Prostate gland (tissue), 2 donors: ENCODE data around the gene ZNF385D. TPM values are rescaled to one million over a fixed set of nuclear protein-coding genes. Genes with fewer than 3 reads are reported as not detected.

ENCODE experiments used
- DNase-seq: peaks from one replicate; pipeline ENCODE4 v3.0.0-alpha.2; 2019; ENCODE audit warnings: low spot score
- H3K27ac ChIP-seq, 2 donors: fragments of 200-600 bp; sonication (generic); 2 replicates each; pipeline ENCODE4 v1.5.1; 2017 to 2019
- H3K27me3 ChIP-seq: fragments of 200-600 bp; sonication (generic); replicated peaks from 2 replicates; pipeline ENCODE4 v1.5.1; 2019; ENCODE audit not compliant: insufficient read depth
- H3K36me3 ChIP-seq, 2 donors: fragments of 200-600 bp; sonication (generic); 1 replicate in 1 of 2; 2 replicates in 1 of 2; pipeline versions ENCODE4 v1.5.1 to v1.8.1; 2017 to 2019
- H3K4me1 ChIP-seq: fragments of 200-600 bp; sonication (generic); replicated peaks from 2 replicates; pipeline ENCODE4 v1.5.1; 2019
- H3K4me3 ChIP-seq, 2 donors: fragments of 200-600 bp; sonication (generic); 2 replicates each; pipeline ENCODE4 v1.5.1; 2017 to 2019
- H3K9me3 ChIP-seq: fragments of 200-600 bp; sonication (generic); 2 replicates; pipeline ENCODE4 v1.5.1; 2017
- CTCF ChIP-seq, 4 experiments: fragments of 200-600 bp in 2 of 4; fragments of 450-650 bp in 2 of 4; sonication (generic) in 2 of 4; IDR thresholded peaks; 1 replicate in 3 of 4; 2 replicates in 1 of 4; pipeline ENCODE4 v1.5.1; 2016 to 2019; ENCODE audit warnings: antibody characterized with exemption in 4 of 4, mild to moderate bottlenecking in 2 of 4, moderate library complexity in 2 of 4
- POLR2A ChIP-seq: fragments of 450-650 bp; IDR thresholded peaks from one replicate; pipeline ENCODE4 v1.6.1; 2016; ENCODE audit warnings: antibody characterized with exemption, mild to moderate bottlenecking
- POLR2AphosphoS5 ChIP-seq: sonication (generic); formaldehyde crosslinking; IDR thresholded peaks from one replicate; pipeline ENCODE4 v1.6.1; 2017; ENCODE audit warnings: antibody characterized with exemption
- WGBS: methylation state at CpG from one replicate; pipeline ENCODE4 v1.1.5; 2018; 5-methylcytosine and 5-hydroxymethylcytosine counted together
- intact Hi-C: fragments of 100-400 bp; cut with DNase I; formaldehyde crosslinking; loops from one replicate; pipeline ENCODE4 v1.14.2; 2022
- total RNA-seq, 2 donors: library from RNA; depleted of rRNA; stranded (reverse); fragments of >200 nt; gene quantifications; one replicate each; pipeline ENCODE4 v1.1.0, GENCODE V29; 2016

The ZNF385D gene
- total RNA-seq, 2 donors from 2014 or later, result 1.0 to 5.9 TPM

- 33% methylated on average over 2 of the region's 2 CpGs for WGBS
- Histone ChIP-seq H3K9me3 (no peaks in the 10 kb centered on the region), H3K4me1 (no peaks in the 10 kb centered on the region), H3K36me3 (no peaks in the 10 kb centered on the region), H3K27ac (no peak overlapping the region), H3K4me3 (no peak overlapping the region), H3K27me3 (no peaks in the 10 kb centered on the region)
- no peak for TF ChIP-seq CTCF (IDR thresholded peaks at IDR 0.05)
- TF ChIP-seq POLR2AphosphoS5, result no peak
- TF ChIP-seq POLR2A, result no peak
- intact Hi-C loops, result no loop called here
- DNase-seq, result no peak
These were observed 132.3 kb downstream of the ZNF385D start for GRCh38 chr3:21618695-21619094.

- intact Hi-C loops, result no loop called here
- H3K4me3 ChIP-seq, result no peak overlapping the region
- 82% methylated on average over 3 of the region's 3 CpGs for WGBS
- DNase-seq, result no peak
- H3K36me3 ChIP-seq, result no peaks in the 10 kb centered on the region
- no peaks in the 10 kb centered on the region for H3K27me3 ChIP-seq
- H3K4me1 ChIP-seq, result no peaks in the 10 kb centered on the region
- H3K27ac ChIP-seq, result no peak overlapping the region
- TF ChIP-seq CTCF (IDR thresholded peaks at IDR 0.05), result no peak
- H3K9me3 ChIP-seq, result no peaks in the 10 kb centered on the region
These were observed 137.5 kb downstream of the ZNF385D start for GRCh38 chr3:21613372-21614070.

GRCh38 chr3:21601178-21601577 lies 149.8 kb downstream of the ZNF385D start:
- H3K27me3 ChIP-seq, result no peaks in the 10 kb centered on the region
- no peak for DNase-seq
- H3K9me3 ChIP-seq, result no peaks in the 10 kb centered on the region
- 85% methylated on average over 1 of the region's 1 CpG for WGBS
- no peak overlapping the region for H3K4me3 ChIP-seq
- no peaks in the 10 kb centered on the region for H3K4me1 ChIP-seq
- no peak overlapping the region for H3K27ac ChIP-seq
- no peak for TF ChIP-seq CTCF (IDR thresholded peaks at IDR 0.05)
- no peak for TF ChIP-seq POLR2A
- no peak for TF ChIP-seq POLR2AphosphoS5
- intact Hi-C loops, result no loop called here
- no peaks in the 10 kb centered on the region for H3K36me3 ChIP-seq

- H3K9me3 ChIP-seq, result no peaks in the 10 kb centered on the region
- no peak overlapping the region for H3K4me3 ChIP-seq
- no peaks in the 10 kb centered on the region for H3K36me3 ChIP-seq
- H3K4me1 ChIP-seq, result no peaks in the 10 kb centered on the region
- WGBS, result 83% methylated on average over 6 of the region's 6 CpGs
- no peaks in the 10 kb centered on the region for H3K27me3 ChIP-seq
- no peak for TF ChIP-seq POLR2A
- no peak overlapping the region for H3K27ac ChIP-seq
- intact Hi-C loops, result no loop called here
- DNase-seq, result no peak
These were observed 151.1 kb downstream of the ZNF385D start for GRCh38 chr3:21599890-21600289.

- H3K36me3 ChIP-seq, result no peaks in the 10 kb centered on the region
- no peaks in the 10 kb centered on the region for H3K4me1 ChIP-seq
- H3K9me3 ChIP-seq, result no peaks in the 10 kb centered on the region
- no peak overlapping the region for H3K4me3 ChIP-seq
- no peak overlapping the region for H3K27ac ChIP-seq
- 94% methylated on average over 4 of the region's 4 CpGs for WGBS
- no peak for DNase-seq
- no peak for TF ChIP-seq POLR2A
- TF ChIP-seq CTCF (IDR thresholded peaks at IDR 0.05), result no peak
- no peak for TF ChIP-seq POLR2AphosphoS5
- no peaks in the 10 kb centered on the region for H3K27me3 ChIP-seq
- intact Hi-C loops, result no loop called here
These were observed 158.2 kb downstream of the ZNF385D start for GRCh38 chr3:21592828-21593227.
